ENCODE data around the gene RAB31. TPM values are rescaled to one million over a fixed set of nuclear protein-coding genes. Genes with fewer than 3 reads are reported as not detected.

The RAB31 gene
- total RNA-seq, 2 donors from 2014 or later, result 4.7 to 16.0 TPM

DNA sequence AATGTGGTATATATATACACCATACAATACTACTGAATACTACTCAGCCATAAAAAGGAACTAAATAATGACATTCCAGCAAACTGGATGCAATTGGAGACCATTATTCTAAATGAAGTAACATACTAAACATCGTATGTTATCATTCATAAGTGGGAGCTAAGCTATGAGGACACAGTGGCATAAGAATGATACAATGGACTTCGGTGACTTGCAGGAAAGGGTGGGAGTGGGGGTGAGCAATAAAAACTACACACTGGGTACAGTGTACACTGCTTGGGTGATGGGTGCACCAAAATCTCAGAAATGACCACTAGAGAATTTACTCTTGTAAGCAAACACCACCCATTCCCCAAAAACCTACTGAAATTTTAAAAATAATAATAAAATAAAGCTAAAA lies 87.9 kb downstream of the RAB31 start:
- intact Hi-C loops (cut with DNase I), result no loop called here
- Histone ChIP-seq H3K4me3 (no peak overlapping the region), H3K27ac (no peak overlapping the region), H3K9me3 (no peaks in the 10 kb centered on the region), H3K4me1 (no peaks in the 10 kb centered on the region), H3K9ac (ENCODE audit: low read depth in 2 of 2, low read length in 2 of 2) (no peak overlapping the region), H3K27me3 (no peaks in the 10 kb centered on the region), H3K36me3 (no peaks in the 10 kb centered on the region)
- TF ChIP-seq, protein P1, sequence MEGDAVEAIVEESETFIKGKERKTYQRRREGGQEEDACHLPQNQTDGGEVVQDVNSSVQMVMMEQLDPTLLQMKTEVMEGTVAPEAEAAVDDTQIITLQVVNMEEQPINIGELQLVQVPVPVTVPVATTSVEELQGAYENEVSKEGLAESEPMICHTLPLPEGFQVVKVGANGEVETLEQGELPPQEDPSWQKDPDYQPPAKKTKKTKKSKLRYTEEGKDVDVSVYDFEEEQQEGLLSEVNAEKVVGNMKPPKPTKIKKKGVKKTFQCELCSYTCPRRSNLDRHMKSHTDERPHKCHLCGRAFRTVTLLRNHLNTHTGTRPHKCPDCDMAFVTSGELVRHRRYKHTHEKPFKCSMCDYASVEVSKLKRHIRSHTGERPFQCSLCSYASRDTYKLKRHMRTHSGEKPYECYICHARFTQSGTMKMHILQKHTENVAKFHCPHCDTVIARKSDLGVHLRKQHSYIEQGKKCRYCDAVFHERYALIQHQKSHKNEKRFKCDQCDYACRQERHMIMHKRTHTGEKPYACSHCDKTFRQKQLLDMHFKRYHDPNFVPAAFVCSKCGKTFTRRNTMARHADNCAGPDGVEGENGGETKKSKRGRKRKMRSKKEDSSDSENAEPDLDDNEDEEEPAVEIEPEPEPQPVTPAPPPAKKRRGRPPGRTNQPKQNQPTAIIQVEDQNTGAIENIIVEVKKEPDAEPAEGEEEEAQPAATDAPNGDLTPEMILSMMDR (IDR thresholded peaks at IDR 0.05), result no peak
- DNase-seq, result no peak

DNA sequence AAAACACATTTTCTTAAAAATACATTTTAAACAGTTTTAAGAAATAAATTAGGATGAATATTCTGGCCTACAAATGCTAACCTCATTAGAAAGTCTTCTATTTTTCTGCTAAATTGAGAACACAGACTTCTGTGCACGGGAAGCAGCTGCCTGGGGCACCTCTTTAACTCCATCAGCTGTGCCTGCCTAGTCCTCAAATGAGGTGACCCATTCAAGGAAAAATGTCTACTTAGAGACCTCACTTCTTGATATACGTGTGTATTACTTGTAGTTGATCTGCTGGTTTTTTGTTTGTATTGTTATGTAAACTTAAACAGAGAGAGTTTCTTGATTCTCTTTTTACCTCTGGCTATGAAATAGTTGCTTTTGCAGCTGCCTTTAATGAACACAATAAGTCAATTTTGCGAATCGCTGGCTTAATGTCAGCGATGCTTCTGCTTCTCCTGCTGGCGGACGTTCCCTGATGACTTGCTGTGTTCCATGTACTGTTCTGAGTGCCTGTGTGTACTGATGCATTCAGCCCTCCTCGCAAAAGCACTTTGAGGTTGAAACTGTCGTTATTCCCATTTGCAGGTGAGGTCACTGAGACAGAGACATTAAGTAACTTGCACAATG lies 88.9 kb downstream of the RAB31 start:
- Histone ChIP-seq H3K9me3 (no peaks in the 10 kb centered on the region), H3K9ac (ENCODE audit: low read depth in 2 of 2, low read length in 2 of 2) (no peak overlapping the region), H3K27ac (no peak overlapping the region), H3K27me3 (no peaks in the 10 kb centered on the region), H3K4me1 (no peaks in the 10 kb centered on the region), H3K4me3 (no peak overlapping the region), H3K36me3 (no peaks in the 10 kb centered on the region)
- TF ChIP-seq, protein P1 (IDR thresholded peaks at IDR 0.05), result no peak
- intact Hi-C loops (cut with DNase I), result no loop called here
- no peak for DNase-seq

DNA sequence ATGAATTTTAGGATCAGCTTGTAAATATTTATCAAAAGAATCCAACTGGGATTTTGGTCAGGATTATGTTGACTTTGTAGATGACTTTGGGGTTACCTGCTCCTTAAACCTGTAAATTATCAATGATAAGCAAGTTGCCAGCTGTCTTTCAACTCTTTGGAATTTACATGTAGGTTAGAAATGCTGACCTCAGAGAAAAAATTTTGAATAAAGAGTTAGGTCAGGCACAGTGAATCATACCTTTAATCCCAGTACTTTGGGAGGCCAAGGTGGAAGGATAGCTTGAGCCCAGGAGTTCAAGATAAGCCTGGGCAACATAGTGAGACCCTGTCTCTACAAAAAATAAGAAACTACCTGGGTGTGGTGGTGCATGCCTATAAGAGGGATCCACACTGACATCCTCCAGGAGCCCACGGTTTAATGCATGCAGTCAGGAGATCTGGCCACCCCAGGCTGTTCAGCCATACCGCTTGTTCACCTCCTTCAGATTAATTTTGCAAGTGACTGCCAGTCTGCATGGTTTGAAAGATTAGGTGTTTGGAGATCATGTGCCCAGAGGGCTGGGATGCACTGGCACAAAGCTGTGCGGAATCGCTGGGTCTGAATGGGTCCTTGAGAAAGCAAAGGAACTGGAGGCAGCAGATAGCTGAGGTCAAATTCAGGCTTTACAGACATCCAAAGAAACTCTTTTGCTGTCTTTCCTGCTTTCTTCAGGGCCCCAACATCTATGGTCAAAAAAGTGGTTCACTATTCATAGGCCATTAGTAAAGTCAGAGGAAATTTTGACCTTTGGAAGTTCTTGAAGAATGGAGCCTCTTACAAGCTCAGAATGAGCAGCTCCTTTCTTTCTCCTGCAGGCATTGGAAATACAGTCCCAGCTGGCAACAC lies 94.3 kb downstream of the RAB31 start:
- H3K9ac ChIP-seq (ENCODE audit: low read depth in 2 of 2, low read length in 2 of 2), result no peak overlapping the region
- H3K27me3 ChIP-seq, result no peaks in the 10 kb centered on the region
- H3K4me1 ChIP-seq, result no peaks in the 10 kb centered on the region
- H3K27ac ChIP-seq, result no peak overlapping the region
- H3K36me3 ChIP-seq, result no peaks in the 10 kb centered on the region
- no peak overlapping the region for H3K4me3 ChIP-seq
- no peak for DNase-seq
- intact Hi-C loops (cut with DNase I), result loop anchor here (10.0 kb wide), 1 partner anchor 152 kb away; no protein-coding TSS in a partner anchor
- TF ChIP-seq, protein P1 (IDR thresholded peaks at IDR 0.05), result no peak
- no peaks in the 10 kb centered on the region for H3K9me3 ChIP-seq

DNA sequence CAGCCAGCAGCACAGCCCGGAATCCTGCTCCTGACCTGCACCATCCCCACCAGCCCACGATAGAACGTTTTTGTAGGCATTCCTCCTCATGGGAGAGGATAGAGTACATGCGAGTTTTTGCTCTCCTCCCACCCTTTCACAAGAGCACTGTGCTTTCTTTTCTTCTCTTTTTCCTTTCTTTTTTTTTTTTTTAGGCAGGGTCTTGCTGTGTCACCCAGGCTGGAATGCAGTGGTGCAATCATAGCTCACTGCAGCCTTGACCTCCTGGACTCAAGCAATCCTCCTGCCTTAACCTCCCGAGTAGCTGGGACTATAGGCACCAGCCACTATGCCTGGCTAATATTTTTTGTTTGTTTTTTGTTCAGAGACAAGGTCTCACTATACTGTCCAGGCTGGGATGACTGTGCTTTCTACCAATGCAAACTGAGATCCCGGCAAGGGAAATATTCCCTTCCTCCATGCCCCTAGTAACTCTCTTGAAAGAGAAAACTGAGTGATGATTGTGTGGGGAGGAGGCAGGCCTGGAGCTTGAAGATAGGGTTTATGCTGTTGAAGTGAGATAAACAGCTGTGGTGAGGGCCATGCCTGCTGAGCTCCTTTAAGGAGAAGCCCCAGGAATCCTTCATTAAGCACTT lies 95.1 kb downstream of the RAB31 start:
- DNase-seq, result no peak
- TF ChIP-seq, protein P1 (IDR thresholded peaks at IDR 0.05), result no peak
- H3K9me3 ChIP-seq, result no peaks in the 10 kb centered on the region
- no peaks in the 10 kb centered on the region for H3K4me1 ChIP-seq
- no peaks in the 10 kb centered on the region for H3K36me3 ChIP-seq
- H3K27ac ChIP-seq, result no peak overlapping the region
- intact Hi-C loops (cut with DNase I), result loop anchor here (10.0 kb wide), 1 partner anchor 152 kb away; no protein-coding TSS in a partner anchor
- no peaks in the 10 kb centered on the region for H3K27me3 ChIP-seq
- no peak overlapping the region for H3K4me3 ChIP-seq
- H3K9ac ChIP-seq (ENCODE audit: low read depth in 2 of 2, low read length in 2 of 2), result no peak overlapping the region

DNA sequence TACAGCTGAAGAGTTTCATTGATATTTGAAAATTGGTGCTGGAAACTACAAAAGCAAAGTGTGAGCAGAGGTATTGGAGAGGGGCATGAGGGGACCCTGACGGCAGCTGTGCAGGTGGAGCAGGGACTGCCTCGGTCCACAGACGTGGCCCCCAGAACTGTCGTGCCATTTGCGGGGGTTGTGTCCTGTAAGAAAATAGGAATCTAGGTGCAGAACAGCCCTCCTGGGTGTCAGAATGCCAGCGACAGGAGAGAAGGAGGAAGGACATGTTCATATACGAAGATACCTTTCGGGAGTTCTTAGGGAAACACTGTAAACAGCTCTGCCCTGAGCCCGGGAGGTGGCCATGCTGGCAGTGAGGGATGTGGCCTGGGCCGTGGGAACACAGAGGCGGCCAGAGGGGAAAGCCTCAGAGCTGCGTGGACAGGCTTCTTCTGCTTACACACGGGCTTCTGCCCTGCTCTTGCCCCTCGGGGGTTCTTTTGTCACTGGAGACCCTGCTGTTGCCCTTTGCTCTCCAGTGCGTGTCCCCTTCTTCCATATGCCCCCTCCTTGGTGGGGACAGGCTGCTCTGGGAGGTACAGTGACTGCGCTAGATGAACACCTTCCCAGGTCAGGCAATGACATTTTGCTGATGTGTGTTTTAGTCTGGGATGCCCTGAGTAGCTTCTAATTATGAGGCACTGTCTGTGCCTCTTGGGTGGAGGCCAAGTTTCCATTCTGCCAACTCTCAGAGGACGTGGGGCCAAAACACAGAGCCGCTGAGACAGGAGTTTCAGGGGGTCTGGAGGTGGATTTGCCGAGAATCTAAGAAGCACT lies 95.8 kb downstream of the RAB31 start:
- H3K4me1 ChIP-seq, result no peaks in the 10 kb centered on the region
- H3K4me3 ChIP-seq, result no peak overlapping the region
- H3K27ac ChIP-seq, result no peak overlapping the region
- no peak overlapping the region for H3K9ac ChIP-seq (ENCODE audit: low read depth in 2 of 2, low read length in 2 of 2)
- H3K36me3 ChIP-seq, result no peaks in the 10 kb centered on the region
- no peaks in the 10 kb centered on the region for H3K27me3 ChIP-seq
- H3K9me3 ChIP-seq, result no peaks in the 10 kb centered on the region
- TF ChIP-seq, protein P1 (IDR thresholded peaks at IDR 0.05), result no peak
- DNase-seq, result no peak
- intact Hi-C loops (cut with DNase I), result loop anchor here (10.0 kb wide), 1 partner anchor 151 kb away; no protein-coding TSS in a partner anchor

All from colonic mucosa (tissue), 4 donors.